Measurements from ENCODE around the gene NDFIP2.

- TF ChIP-seq CTCF (IDR thresholded peaks at IDR 0.05; ENCODE audit: low read depth, low read length) (no peak), POLR2A (IDR thresholded peaks at IDR 0.05; ENCODE audit: extremely low read depth, insufficient read length) (no peak)
Observed at GRCh38 chr13:79492313-79492798, 11.4 kb downstream of the NDFIP2 start.
